Epithelial cell of proximal tubule (primary cell): ENCODE measurements around the gene UNC93B1. TPM values are rescaled to one million over a fixed set of nuclear protein-coding genes. Genes with fewer than 3 reads are reported as not detected.

Source experiments
- DNase-seq: peaks from one replicate; pipeline ENCODE4 v3.0.0-alpha.2; 2011; ENCODE audit warnings: low read depth
- H3K4me3 ChIP-seq: 2 replicates; pipeline ENCODE4 v1.5.1; 2011; ENCODE audit warnings: low read depth, mild to moderate bottlenecking, low read length
- CTCF ChIP-seq: conservative IDR thresholded peaks from 2 replicates; pipeline ENCODE4 v1.5.1; 2012; ENCODE audit warnings: low read depth, mild to moderate bottlenecking, low read length
- total RNA-seq: library from RNA; depleted of rRNA; stranded (reverse); fragments of >200 nt; gene quantifications from 2 replicates; pipeline ENCODE4 v1.2.3, GENCODE V29; 2015

Gene UNC93B1
- total RNA-seq, 1 donor from 2014 or later = 16.3 TPM

GRCh38 chr11:68010090-68011041 is 6.5 kb upstream of the UNC93B1 start, which contains the start of gene ALDH3B1:
Gene ALDH3B1 (plus strand): TSS chr11:68010327. CDS start chr11:68015298, 4,971 bp downstream.
- DNase-seq = no peak
- no peak for TF ChIP-seq CTCF
- peak within 1 kb of the TSS; percentile 63 for H3K4me3 ChIP-seq

GRCh38 chr11:68009391-68010089 is 5.6 kb upstream of the UNC93B1 start:
- peak overlapping the region; percentile 63 for H3K4me3 ChIP-seq
- TF ChIP-seq CTCF = peak; percentile 53
- no peak for DNase-seq

- no peak for TF ChIP-seq CTCF
- no peak overlapping the region for H3K4me3 ChIP-seq
- no peak for DNase-seq
Observed at GRCh38 chr11:68008381-68009337, 4.8 kb upstream of the UNC93B1 start.

GRCh38 chr11:68007498-68008380 is 3.8 kb upstream of the UNC93B1 start:
- no peak for TF ChIP-seq CTCF
- DNase-seq = no peak
- no peak overlapping the region for H3K4me3 ChIP-seq

- no peak overlapping the region for H3K4me3 ChIP-seq
- no peak for DNase-seq
- no peak for TF ChIP-seq CTCF
Observed at GRCh38 chr11:68006606-68007166, 2.8 kb upstream of the UNC93B1 start.
